Measurements from ENCODE around the gene CLHC1.
"Not testable (repeated sequence)": the region's sequence is repeated elsewhere in the genome, so short reads cannot be mapped to it uniquely, and the experiment has no call there.

The CLHC1 gene

GRCh38 chr2:55232084-55232862, at the start of gene CLHC1, which contains the start of gene RPS27A:
TSS of gene CLHC1 (minus strand) at chr2:55232293. CDS start at chr2:55222411, 9,882 bp downstream.
TSS of gene RPS27A (plus strand) at chr2:55232688. CDS start at chr2:55232825, 137 bp downstream.
- Histone ChIP-seq H3K79me2 (ENCODE audit: insufficient read depth, low read length) (peaks cover 26% of the 10 kb centered on the region), H3K27me3 (ENCODE audit: insufficient read depth, low read length) (no peaks in the 10 kb centered on the region), H3K9me2 (ENCODE audit: low read depth, low read length) (no peaks in the 10 kb centered on the region), H3K36me3 (ENCODE audit: insufficient read depth, low read length) (peaks cover 47% of the 10 kb centered on the region), H4K20me1 (ENCODE audit: insufficient read depth, low read length) (no peaks in the 10 kb centered on the region), H3K4me2 (ENCODE audit: low read length) (peak within 1 kb of the TSS; percentile 87), H2AFZ (ENCODE audit: low read length) (peak within 1 kb of the TSS; percentile 60; the same call in 1 of the 2 replicates), H3K9ac (ENCODE audit: low read length) (peak within 1 kb of the TSS; percentile 99), H3K27ac (ENCODE audit: low read depth, low read length, poor library complexity, severe bottlenecking) (peak within 1 kb of the TSS; percentile 87), H3K4me3 (ENCODE audit: low read depth, low read length, poor library complexity, severe bottlenecking) (peak within 1 kb of the TSS; percentile 97), H3K4me1 (ENCODE audit: insufficient read depth, low read length, severe bottlenecking) (peaks cover 39% of the 10 kb centered on the region), H3F3A (ENCODE audit: insufficient read depth, low read length) (peaks cover 14% of the 10 kb centered on the region), H3K9me3 (ENCODE audit: low read length) (no peaks in the 10 kb centered on the region)
- TF ChIP-seq, protein P1, sequence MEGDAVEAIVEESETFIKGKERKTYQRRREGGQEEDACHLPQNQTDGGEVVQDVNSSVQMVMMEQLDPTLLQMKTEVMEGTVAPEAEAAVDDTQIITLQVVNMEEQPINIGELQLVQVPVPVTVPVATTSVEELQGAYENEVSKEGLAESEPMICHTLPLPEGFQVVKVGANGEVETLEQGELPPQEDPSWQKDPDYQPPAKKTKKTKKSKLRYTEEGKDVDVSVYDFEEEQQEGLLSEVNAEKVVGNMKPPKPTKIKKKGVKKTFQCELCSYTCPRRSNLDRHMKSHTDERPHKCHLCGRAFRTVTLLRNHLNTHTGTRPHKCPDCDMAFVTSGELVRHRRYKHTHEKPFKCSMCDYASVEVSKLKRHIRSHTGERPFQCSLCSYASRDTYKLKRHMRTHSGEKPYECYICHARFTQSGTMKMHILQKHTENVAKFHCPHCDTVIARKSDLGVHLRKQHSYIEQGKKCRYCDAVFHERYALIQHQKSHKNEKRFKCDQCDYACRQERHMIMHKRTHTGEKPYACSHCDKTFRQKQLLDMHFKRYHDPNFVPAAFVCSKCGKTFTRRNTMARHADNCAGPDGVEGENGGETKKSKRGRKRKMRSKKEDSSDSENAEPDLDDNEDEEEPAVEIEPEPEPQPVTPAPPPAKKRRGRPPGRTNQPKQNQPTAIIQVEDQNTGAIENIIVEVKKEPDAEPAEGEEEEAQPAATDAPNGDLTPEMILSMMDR (IDR thresholded peaks at IDR 0.05; ENCODE audit: low read length) = no peak

DNA sequence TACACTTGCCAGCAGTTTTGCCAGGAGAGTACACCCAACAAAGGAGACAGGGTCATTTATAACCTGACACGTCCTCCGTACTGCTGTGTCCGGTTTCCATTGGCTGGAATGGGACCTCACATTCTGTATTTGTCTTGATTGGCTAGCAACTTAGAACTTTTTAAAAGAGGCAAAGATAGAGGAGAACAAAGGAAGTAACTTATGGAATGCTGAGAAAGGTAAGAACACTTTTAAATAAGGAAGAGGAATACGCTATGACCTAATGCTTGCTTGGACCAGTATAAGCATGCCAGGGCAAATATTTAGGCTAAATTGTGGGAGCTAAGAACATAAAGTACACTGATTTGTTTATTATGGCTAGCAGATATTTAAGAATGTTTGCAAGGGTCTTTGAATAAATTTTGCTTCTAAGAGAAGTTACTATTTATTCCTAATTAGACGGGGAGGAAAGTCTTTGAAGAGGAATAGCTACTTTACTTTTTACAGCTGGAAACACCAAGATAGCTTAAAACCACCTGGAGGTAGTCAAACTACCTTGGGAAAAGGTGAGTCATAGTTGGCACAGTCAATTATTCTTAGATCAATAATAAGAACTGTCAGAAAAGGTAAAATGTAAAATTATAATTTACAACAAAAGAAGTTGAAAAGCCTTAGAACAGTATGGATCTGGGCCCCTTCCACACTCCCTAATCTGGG, 48.9 kb upstream of the CLHC1 start:
- H3K9me2 ChIP-seq (ENCODE audit: low read depth, low read length); H3K9me3 ChIP-seq (ENCODE audit: low read length); H3K4me3 ChIP-seq (ENCODE audit: low read depth, low read length, poor library complexity, severe bottlenecking); H3K79me2 ChIP-seq (ENCODE audit: insufficient read depth, low read length); H2AFZ ChIP-seq (ENCODE audit: low read length); H4K20me1 ChIP-seq (ENCODE audit: insufficient read depth, low read length); H3K27ac ChIP-seq (ENCODE audit: low read depth, low read length, poor library complexity, severe bottlenecking); H3K27me3 ChIP-seq (ENCODE audit: insufficient read depth, low read length); H3K36me3 ChIP-seq (ENCODE audit: insufficient read depth, low read length); H3K9ac ChIP-seq (ENCODE audit: low read length); H3K4me2 ChIP-seq (ENCODE audit: low read length); H3F3A ChIP-seq (ENCODE audit: insufficient read depth, low read length): not testable (repeated sequence)
- H3K4me1 ChIP-seq (ENCODE audit: insufficient read depth, low read length, severe bottlenecking) = peaks cover 29% of the 10 kb centered on the region

GRCh38 chr2:55279859-55280424, 47.8 kb upstream of the CLHC1 start:
- H3K79me2 ChIP-seq (ENCODE audit: insufficient read depth, low read length); H3F3A ChIP-seq (ENCODE audit: insufficient read depth, low read length); H2AFZ ChIP-seq (ENCODE audit: low read length); H3K9me3 ChIP-seq (ENCODE audit: low read length); H3K9ac ChIP-seq (ENCODE audit: low read length); H3K36me3 ChIP-seq (ENCODE audit: insufficient read depth, low read length); H3K4me2 ChIP-seq (ENCODE audit: low read length); H3K9me2 ChIP-seq (ENCODE audit: low read depth, low read length); H3K27ac ChIP-seq (ENCODE audit: low read depth, low read length, poor library complexity, severe bottlenecking); H3K27me3 ChIP-seq (ENCODE audit: insufficient read depth, low read length); H4K20me1 ChIP-seq (ENCODE audit: insufficient read depth, low read length); H3K4me3 ChIP-seq (ENCODE audit: low read depth, low read length, poor library complexity, severe bottlenecking): not testable (repeated sequence)
- peaks cover 29% of the 10 kb centered on the region for H3K4me1 ChIP-seq (ENCODE audit: insufficient read depth, low read length, severe bottlenecking)

GRCh38 chr2:55279214-55279835, 47.2 kb upstream of the CLHC1 start:
- not testable (repeated sequence) for H2AFZ ChIP-seq (ENCODE audit: low read length); H3K4me3 ChIP-seq (ENCODE audit: low read depth, low read length, poor library complexity, severe bottlenecking)

More at GRCh38 chr2:55279214-55279835, 47.2 kb upstream of the CLHC1 start:
- not testable (repeated sequence) for H3K9me2 ChIP-seq (ENCODE audit: low read depth, low read length); H3K4me2 ChIP-seq (ENCODE audit: low read length); H3K9ac ChIP-seq (ENCODE audit: low read length); H3K36me3 ChIP-seq (ENCODE audit: insufficient read depth, low read length); H3K79me2 ChIP-seq (ENCODE audit: insufficient read depth, low read length); H3F3A ChIP-seq (ENCODE audit: insufficient read depth, low read length); H3K27ac ChIP-seq (ENCODE audit: low read depth, low read length, poor library complexity, severe bottlenecking); H3K27me3 ChIP-seq (ENCODE audit: insufficient read depth, low read length); H4K20me1 ChIP-seq (ENCODE audit: insufficient read depth, low read length); H3K9me3 ChIP-seq (ENCODE audit: low read length)
- peaks cover 26% of the 10 kb centered on the region for H3K4me1 ChIP-seq (ENCODE audit: insufficient read depth, low read length, severe bottlenecking)

All from OCI-LY1 (cell line).